Measurements from ENCODE around the gene TPGS2.

Gene TPGS2

GRCh38 chr18:36819621-36820020 lies 9.2 kb downstream of the TPGS2 start:
- TF ChIP-seq CTCF (IDR thresholded peaks at IDR 0.05) = no peak

- TF ChIP-seq CTCF (IDR thresholded peaks at IDR 0.05) = no peak
Measured at GRCh38 chr18:36818652-36819051, 10.2 kb downstream of the TPGS2 start.

GRCh38 chr18:36817039-36817438 lies 11.8 kb downstream of the TPGS2 start:
- no peak for TF ChIP-seq CTCF (IDR thresholded peaks at IDR 0.05)

- no peak for TF ChIP-seq CTCF (IDR thresholded peaks at IDR 0.05)
Measured at GRCh38 chr18:36814994-36815393, 13.8 kb downstream of the TPGS2 start.

- TF ChIP-seq CTCF (IDR thresholded peaks at IDR 0.05) = no peak
Measured at GRCh38 chr18:36813824-36814223, 15.0 kb downstream of the TPGS2 start.

- TF ChIP-seq CTCF (IDR thresholded peaks at IDR 0.05) = no peak
Measured at GRCh38 chr18:36813101-36813775, 15.6 kb downstream of the TPGS2 start.

GRCh38 chr18:36812678-36813077 lies 16.1 kb downstream of the TPGS2 start:
- no peak for TF ChIP-seq CTCF (IDR thresholded peaks at IDR 0.05)

GRCh38 chr18:36811955-36812354 lies 16.8 kb downstream of the TPGS2 start:
- no peak for TF ChIP-seq CTCF (IDR thresholded peaks at IDR 0.05)
